ENCODE results near the gene PFN2. TPM values are rescaled to one million over a fixed set of nuclear protein-coding genes. Genes with fewer than 3 reads are reported as not detected.

The PFN2 gene, protein sequence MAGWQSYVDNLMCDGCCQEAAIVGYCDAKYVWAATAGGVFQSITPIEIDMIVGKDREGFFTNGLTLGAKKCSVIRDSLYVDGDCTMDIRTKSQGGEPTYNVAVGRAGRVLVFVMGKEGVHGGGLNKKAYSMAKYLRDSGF
- 429 and 447 TPM in 2 replicates for total RNA-seq
- long read RNA-seq, transcript PFN2-207 (3 exons, 894 nt) = minor isoform, 8 of 2,514 reads
- long read RNA-seq, transcript PFN2-201 (3 exons, 2,261 nt) = minor isoform, 106 of 2,514 reads
- long read RNA-seq, transcript PFN2-203 (3 exons, 1,780 nt) = major isoform, 2,330 of 2,514 reads
- long read RNA-seq, partial matches to known transcripts = 8 of 2,514 reads
- long read RNA-seq, other reads (novel, unspliced or antisense) = 56 of 2,514 reads

DNA sequence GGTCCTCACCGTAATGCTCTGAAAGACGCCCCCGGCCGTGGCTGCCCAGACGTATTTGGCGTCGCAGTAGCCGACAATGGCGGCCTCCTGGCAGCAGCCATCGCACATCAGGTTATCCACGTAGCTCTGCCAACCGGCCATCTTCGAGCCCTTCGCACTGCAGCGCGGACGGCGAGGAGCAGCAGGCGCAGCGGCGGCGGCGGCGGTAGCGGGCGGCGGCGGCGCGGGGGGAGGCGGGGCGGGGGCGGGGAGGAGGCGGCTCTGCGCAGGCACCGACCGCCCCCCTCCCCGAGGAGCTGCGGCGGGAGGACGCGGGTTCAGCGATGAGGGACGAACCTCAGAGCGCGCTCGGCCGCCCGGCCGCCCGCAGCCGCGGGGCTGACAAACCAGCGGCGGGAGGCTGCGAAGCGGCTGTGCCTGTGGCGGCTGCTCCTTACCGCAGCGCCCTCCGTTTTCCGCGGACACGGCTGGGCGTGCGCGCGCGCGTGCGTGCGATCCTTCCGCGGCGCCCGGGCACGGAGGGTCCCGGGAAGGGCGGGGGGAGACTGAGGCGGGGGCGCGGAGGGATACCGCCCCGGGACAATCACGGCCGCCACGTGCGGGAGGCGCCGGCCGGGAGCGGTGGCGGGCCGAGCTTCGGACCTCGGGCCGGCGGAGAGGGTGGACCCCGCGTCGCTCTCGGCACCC lies at the start of gene PFN2:
TSS of gene PFN2 (minus strand) at position 180 of the 687 bp plus-strand sequence. CDS start at position 141, 39 bp downstream.
- Mint-ChIP-seq H3K4me1 (ENCODE audit: unreplicated experiment) (peaks cover 60% of the 10 kb centered on the region), H3K27ac (ENCODE audit: unreplicated experiment) (peak within 1 kb of the TSS; percentile 99), H3K9me3 (ENCODE audit: unreplicated experiment) (peaks cover 8% of the 10 kb centered on the region), H3K4me3 (ENCODE audit: unreplicated experiment) (peak within 1 kb of the TSS; percentile 94), H3K36me3 (ENCODE audit: unreplicated experiment) (peaks cover 22% of the 10 kb centered on the region), H3K27me3 (ENCODE audit: unreplicated experiment) (no peaks in the 10 kb centered on the region)
- TF ChIP-seq, protein P1, sequence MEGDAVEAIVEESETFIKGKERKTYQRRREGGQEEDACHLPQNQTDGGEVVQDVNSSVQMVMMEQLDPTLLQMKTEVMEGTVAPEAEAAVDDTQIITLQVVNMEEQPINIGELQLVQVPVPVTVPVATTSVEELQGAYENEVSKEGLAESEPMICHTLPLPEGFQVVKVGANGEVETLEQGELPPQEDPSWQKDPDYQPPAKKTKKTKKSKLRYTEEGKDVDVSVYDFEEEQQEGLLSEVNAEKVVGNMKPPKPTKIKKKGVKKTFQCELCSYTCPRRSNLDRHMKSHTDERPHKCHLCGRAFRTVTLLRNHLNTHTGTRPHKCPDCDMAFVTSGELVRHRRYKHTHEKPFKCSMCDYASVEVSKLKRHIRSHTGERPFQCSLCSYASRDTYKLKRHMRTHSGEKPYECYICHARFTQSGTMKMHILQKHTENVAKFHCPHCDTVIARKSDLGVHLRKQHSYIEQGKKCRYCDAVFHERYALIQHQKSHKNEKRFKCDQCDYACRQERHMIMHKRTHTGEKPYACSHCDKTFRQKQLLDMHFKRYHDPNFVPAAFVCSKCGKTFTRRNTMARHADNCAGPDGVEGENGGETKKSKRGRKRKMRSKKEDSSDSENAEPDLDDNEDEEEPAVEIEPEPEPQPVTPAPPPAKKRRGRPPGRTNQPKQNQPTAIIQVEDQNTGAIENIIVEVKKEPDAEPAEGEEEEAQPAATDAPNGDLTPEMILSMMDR (IDR thresholded peaks at IDR 0.05) = no peak
- peak; percentile 92 for DNase-seq (ENCODE audit: extremely low spot score, unreplicated experiment)

- TF ChIP-seq, protein P1 (IDR thresholded peaks at IDR 0.05) = no peak
- Mint-ChIP-seq H3K36me3 (ENCODE audit: unreplicated experiment) (peaks cover 2% of the 10 kb centered on the region), H3K4me1 (ENCODE audit: unreplicated experiment) (peaks cover 7% of the 10 kb centered on the region), H3K27ac (ENCODE audit: unreplicated experiment) (no peak overlapping the region), H3K4me3 (ENCODE audit: unreplicated experiment) (no peak overlapping the region), H3K9me3 (ENCODE audit: unreplicated experiment) (peaks cover 7% of the 10 kb centered on the region), H3K27me3 (ENCODE audit: unreplicated experiment) (no peaks in the 10 kb centered on the region)
- no peak for DNase-seq (ENCODE audit: extremely low spot score, unreplicated experiment)
Measured at GRCh38 chr3:150015901-150016300, 45.2 kb upstream of the PFN2 start.

- H3K9me3 Mint-ChIP-seq (ENCODE audit: unreplicated experiment) = peaks cover 7% of the 10 kb centered on the region
- H3K4me3 Mint-ChIP-seq (ENCODE audit: unreplicated experiment) = no peak overlapping the region
- H3K4me1 Mint-ChIP-seq (ENCODE audit: unreplicated experiment) = no peaks in the 10 kb centered on the region
- TF ChIP-seq, protein P1 (IDR thresholded peaks at IDR 0.05) = no peak
- no peak overlapping the region for H3K27ac Mint-ChIP-seq (ENCODE audit: unreplicated experiment)
- H3K27me3 Mint-ChIP-seq (ENCODE audit: unreplicated experiment) = no peaks in the 10 kb centered on the region
- H3K36me3 Mint-ChIP-seq (ENCODE audit: unreplicated experiment) = peaks cover 2% of the 10 kb centered on the region
- no peak for DNase-seq (ENCODE audit: extremely low spot score, unreplicated experiment)
Measured at GRCh38 chr3:150014782-150015181, 44.1 kb upstream of the PFN2 start.

DNA sequence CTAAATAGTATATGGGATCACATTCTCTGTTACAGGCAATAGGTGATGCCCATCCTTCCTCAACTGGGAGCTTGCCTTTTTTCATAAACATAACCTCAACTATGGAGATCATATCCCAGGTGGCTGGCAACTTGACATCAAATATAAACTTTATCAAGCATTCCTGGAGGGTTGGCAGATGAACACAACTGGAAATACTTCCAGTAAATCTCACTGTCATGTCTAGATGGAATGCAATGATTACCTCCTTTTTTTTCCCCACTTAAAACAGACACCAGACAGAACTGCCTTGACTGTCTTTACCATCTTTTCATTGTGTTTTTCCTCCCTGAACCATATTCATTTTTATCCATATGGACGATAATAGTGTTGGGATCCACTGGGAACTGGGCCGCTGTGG lies 43.1 kb upstream of the PFN2 start:
- no peak overlapping the region for H3K4me3 Mint-ChIP-seq (ENCODE audit: unreplicated experiment)
- H3K27ac Mint-ChIP-seq (ENCODE audit: unreplicated experiment) = no peak overlapping the region
- H3K27me3 Mint-ChIP-seq (ENCODE audit: unreplicated experiment) = no peaks in the 10 kb centered on the region
- H3K9me3 Mint-ChIP-seq (ENCODE audit: unreplicated experiment) = peaks cover 7% of the 10 kb centered on the region
- TF ChIP-seq, protein P1 (IDR thresholded peaks at IDR 0.05) = no peak
- peaks cover 2% of the 10 kb centered on the region for H3K36me3 Mint-ChIP-seq (ENCODE audit: unreplicated experiment)
- no peak for DNase-seq (ENCODE audit: extremely low spot score, unreplicated experiment)
- H3K4me1 Mint-ChIP-seq (ENCODE audit: unreplicated experiment) = no peaks in the 10 kb centered on the region

DNA sequence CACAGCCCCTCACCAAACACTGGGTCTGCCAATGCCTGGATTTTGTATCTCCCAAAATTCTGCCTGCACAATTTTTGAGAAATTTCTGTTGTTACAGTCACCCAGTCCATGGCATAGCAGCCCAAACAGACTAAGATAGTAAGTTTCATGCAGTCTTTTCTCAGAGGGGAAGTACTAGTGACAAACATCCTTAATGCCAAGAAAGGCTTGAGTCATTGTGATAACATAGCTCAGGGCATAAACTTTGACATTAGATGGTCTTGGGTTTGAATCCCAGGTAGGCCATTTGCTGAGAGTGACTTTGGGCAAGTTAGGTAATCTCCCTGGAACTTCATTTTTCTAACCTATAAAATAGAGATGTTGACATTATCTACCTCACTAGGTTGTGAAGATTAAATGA lies 36.1 kb upstream of the PFN2 start:
- H3K27me3 Mint-ChIP-seq (ENCODE audit: unreplicated experiment) = no peaks in the 10 kb centered on the region
- no peak for DNase-seq (ENCODE audit: extremely low spot score, unreplicated experiment)
- TF ChIP-seq, protein P1 (IDR thresholded peaks at IDR 0.05) = no peak
- no peaks in the 10 kb centered on the region for H3K36me3 Mint-ChIP-seq (ENCODE audit: unreplicated experiment)
- peaks cover under 1% of the 10 kb centered on the region for H3K9me3 Mint-ChIP-seq (ENCODE audit: unreplicated experiment)
- H3K4me3 Mint-ChIP-seq (ENCODE audit: unreplicated experiment) = no peak overlapping the region
- H3K27ac Mint-ChIP-seq (ENCODE audit: unreplicated experiment) = peak overlapping the region; percentile 69
- peaks cover 21% of the 10 kb centered on the region for H3K4me1 Mint-ChIP-seq (ENCODE audit: unreplicated experiment)

All from osteocyte (in vitro differentiated cells).